Panc1 (cell line): Measurements from ENCODE around the gene CWC22. TPM values are rescaled to one million over a fixed set of nuclear protein-coding genes. Genes with fewer than 3 reads are reported as not detected.

Experiments
- ATAC-seq: fragments of 200-7000 bp; cut with Tn5 transposase; 2 replicates; pipeline ENCODE4 v1.9.1; 2020; ENCODE audit warnings: mild to moderate bottlenecking, moderate library complexity
- BruUV-seq: library from RNA; stranded (reverse); fragments of 400-500 nt; replicated peaks from 2 replicates; lab custom pipeline; 2021; lab: Mats Ljungman, UMichigan
- CTCF ChIA-PET: fragments of 300-600 bp; sonication (Branson Sonifier 250); formaldehyde crosslinking; loops from one replicate; lab custom pipeline; 2022; ENCODE audit warnings: antibody characterized with exemption; lab: Charles Lee
- POLR2A ChIA-PET: fragments of 300-600 bp; sonication (Branson Sonifier 250); formaldehyde crosslinking; loops from one replicate; lab custom pipeline; 2022; ENCODE audit warnings: antibody characterized with exemption; lab: Charles Lee
- DNase-seq: peaks from one replicate; pipeline ENCODE4 v3.0.0-alpha.2; 2010; ENCODE audit warnings: low read depth, low spot score
- H3K27ac ChIP-seq: 2 replicates; pipeline ENCODE4 v1.5.1; 2011; ENCODE audit warnings: mild to moderate bottlenecking, low read length, inconsistent platforms
- H3K27me3 ChIP-seq: fragments of 200-500 bp; sonication (Bioruptor generic); 2 replicates; pipeline ENCODE4 v1.6.0; 2014; ENCODE audit warnings: low read length, inconsistent platforms; ENCODE audit not compliant: control insufficient read depth, insufficient read depth
- H3K36me3 ChIP-seq: fragments of 200-500 bp; sonication (Bioruptor generic); 2 replicates; pipeline ENCODE4 v1.5.1; 2014; ENCODE audit warnings: inconsistent platforms, mild to moderate bottlenecking, low read length, moderate library complexity; ENCODE audit not compliant: control insufficient read depth, insufficient read depth
- H3K4me1 ChIP-seq: 2 replicates; pipeline ENCODE4 v1.5.1; 2011; ENCODE audit warnings: inconsistent platforms, mild to moderate bottlenecking, low read length, moderate library complexity; ENCODE audit not compliant: control insufficient read depth, insufficient read depth
- H3K4me3 ChIP-seq, 2 experiments: 2 replicates each; pipeline ENCODE4 v1.5.1; 2011 to 2012; ENCODE audit warnings: low read depth in 2 of 2, low read length in 2 of 2, mild to moderate bottlenecking in 2 of 2, inconsistent platforms in 1 of 2, moderate library complexity in 1 of 2
- H3K9me3 ChIP-seq: fragments of 200-500 bp; sonication (Bioruptor generic); 2 replicates; pipeline ENCODE4 v1.5.1; 2014; ENCODE audit warnings: low read depth, mild to moderate bottlenecking, inconsistent platforms, low read length, moderate library complexity; ENCODE audit not compliant: control insufficient read depth, insufficient read depth
- CTCF ChIP-seq: fragments of 450-650 bp; IDR thresholded peaks from 2 replicates; pipeline ENCODE4 v1.5.1; 2017; ENCODE audit warnings: mild to moderate bottlenecking
- POLR2AphosphoS5 ChIP-seq: IDR thresholded peaks from 2 replicates; pipeline ENCODE4 v1.6.1; 2012; ENCODE audit warnings: mild to moderate bottlenecking, low read depth, low read length, moderate library complexity
- SIN3A ChIP-seq: IDR thresholded peaks from 2 replicates; pipeline ENCODE4 v1.6.1; 2012; ENCODE audit warnings: low read depth, mild to moderate bottlenecking, low read length, moderate library complexity, borderline replicate concordance; ENCODE audit not compliant: insufficient read depth
- TCF7L2 ChIP-seq: IDR thresholded peaks from 2 replicates; pipeline ENCODE4 v1.6.1; 2011; ENCODE audit warnings: mild to moderate bottlenecking, low read depth, low read length, inconsistent platforms
- in situ Hi-C: cut with HindIII; loops from 2 replicates; pipeline ENCODE4 v1.10.0; 2016; ENCODE audit warnings: low sequenced_read_pairs, low pct_unique_long_range_greater_than_20kb
- intact Hi-C: fragments of 100-400 bp; cut with micrococcal nuclease; formaldehyde crosslinking; loops from one replicate; pipeline ENCODE4 v1.10.0; 2022; ENCODE audit not compliant: unreplicated experiment
- total RNA-seq: library from RNA; stranded (reverse); gene quantifications from one replicate; pipeline ENCODE4 v1.2.1, GENCODE V29; 2021; ENCODE audit not compliant: unreplicated experiment
- TF ChIP-seq, protein P1 (sequence below), 2 experiments: IDR thresholded peaks; 2 replicates each; pipeline ENCODE4 v1.6.1; 2011 to 2012; ENCODE audit warnings: low read depth in 2 of 2, control low read depth in 1 of 2, low read length in 1 of 2, mild to moderate bottlenecking in 1 of 2, moderate library complexity in 1 of 2; ENCODE audit not compliant: insufficient read depth in 1 of 2

The CWC22 gene
- total RNA-seq, 1 experiment from 2014 or later = 17.2 TPM

- DNase-seq (no peak), ATAC-seq (no peak)
- no peak overlapping the region for H3K4me3 ChIP-seq
- ChIA-PET CTCF (no interaction called here), POLR2A (no interaction called here)
- no peaks in the 10 kb centered on the region for H3K36me3 ChIP-seq
- no peaks in the 10 kb centered on the region for H3K4me1 ChIP-seq
- no peaks in the 10 kb centered on the region for H3K9me3 ChIP-seq
- H3K27ac ChIP-seq = no peak overlapping the region
- no TSS peak for BruUV-seq
- H3K27me3 ChIP-seq = no peaks in the 10 kb centered on the region
- in situ Hi-C loops = no loop called here
- intact Hi-C loops = no loop called here
- TF ChIP-seq, protein P1, sequence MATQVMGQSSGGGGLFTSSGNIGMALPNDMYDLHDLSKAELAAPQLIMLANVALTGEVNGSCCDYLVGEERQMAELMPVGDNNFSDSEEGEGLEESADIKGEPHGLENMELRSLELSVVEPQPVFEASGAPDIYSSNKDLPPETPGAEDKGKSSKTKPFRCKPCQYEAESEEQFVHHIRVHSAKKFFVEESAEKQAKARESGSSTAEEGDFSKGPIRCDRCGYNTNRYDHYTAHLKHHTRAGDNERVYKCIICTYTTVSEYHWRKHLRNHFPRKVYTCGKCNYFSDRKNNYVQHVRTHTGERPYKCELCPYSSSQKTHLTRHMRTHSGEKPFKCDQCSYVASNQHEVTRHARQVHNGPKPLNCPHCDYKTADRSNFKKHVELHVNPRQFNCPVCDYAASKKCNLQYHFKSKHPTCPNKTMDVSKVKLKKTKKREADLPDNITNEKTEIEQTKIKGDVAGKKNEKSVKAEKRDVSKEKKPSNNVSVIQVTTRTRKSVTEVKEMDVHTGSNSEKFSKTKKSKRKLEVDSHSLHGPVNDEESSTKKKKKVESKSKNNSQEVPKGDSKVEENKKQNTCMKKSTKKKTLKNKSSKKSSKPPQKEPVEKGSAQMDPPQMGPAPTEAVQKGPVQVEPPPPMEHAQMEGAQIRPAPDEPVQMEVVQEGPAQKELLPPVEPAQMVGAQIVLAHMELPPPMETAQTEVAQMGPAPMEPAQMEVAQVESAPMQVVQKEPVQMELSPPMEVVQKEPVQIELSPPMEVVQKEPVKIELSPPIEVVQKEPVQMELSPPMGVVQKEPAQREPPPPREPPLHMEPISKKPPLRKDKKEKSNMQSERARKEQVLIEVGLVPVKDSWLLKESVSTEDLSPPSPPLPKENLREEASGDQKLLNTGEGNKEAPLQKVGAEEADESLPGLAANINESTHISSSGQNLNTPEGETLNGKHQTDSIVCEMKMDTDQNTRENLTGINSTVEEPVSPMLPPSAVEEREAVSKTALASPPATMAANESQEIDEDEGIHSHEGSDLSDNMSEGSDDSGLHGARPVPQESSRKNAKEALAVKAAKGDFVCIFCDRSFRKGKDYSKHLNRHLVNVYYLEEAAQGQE (IDR thresholded peaks at IDR 0.05; ENCODE audit: insufficient read depth in 1 of 2, low read depth in 2 of 2, low read length in 1 of 2) = no peak
- no peak for TF ChIP-seq POLR2AphosphoS5
- TF ChIP-seq TCF7L2 = no peak
- TF ChIP-seq SIN3A = no peak
- TF ChIP-seq CTCF = no peak
Measured at GRCh38 chr2:180016937-180017336, 9.8 kb upstream of the CWC22 start.

DNA sequence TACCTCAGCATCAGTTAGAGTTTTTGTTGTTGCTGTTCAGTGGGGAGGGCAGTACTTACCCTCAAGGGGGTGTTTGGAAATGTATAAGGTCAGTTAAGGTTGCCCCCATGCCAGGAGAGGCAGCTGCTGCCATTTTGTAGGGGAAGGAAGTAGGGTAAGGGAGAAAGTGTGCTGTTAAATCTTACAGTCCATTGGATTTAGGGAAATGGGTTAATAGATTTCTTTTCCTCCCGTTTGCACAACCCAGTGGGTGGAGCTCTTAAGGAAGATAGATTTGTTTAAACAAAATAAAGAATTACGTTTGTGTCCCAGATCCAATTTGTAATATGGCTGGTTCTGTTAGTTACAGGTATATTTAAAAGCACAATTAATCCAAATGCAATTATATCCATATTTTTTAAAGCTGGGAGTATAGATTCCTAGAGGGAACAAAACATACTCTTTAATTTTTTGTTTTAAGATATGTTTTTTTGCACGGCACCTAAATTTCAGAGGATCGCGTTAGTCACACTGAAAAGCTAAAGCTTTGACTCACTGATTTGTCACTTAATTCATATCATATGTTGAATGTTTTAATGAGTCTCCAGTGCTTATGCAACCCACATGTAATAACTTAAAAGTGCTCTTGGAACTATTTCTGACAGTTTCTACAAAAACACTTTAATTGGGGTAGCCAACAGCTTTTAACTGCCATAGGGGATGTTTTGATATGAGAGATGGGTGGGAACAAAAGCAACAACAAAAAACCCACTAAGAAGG lies 9.0 kb upstream of the CWC22 start:
- ATAC-seq (no peak), DNase-seq (no peak)
- H3K27ac ChIP-seq = no peak overlapping the region
- H3K27me3 ChIP-seq = no peaks in the 10 kb centered on the region
- POLR2A ChIA-PET = no interaction called here
- no peak overlapping the region for H3K4me3 ChIP-seq
- intact Hi-C loops (no loop called here), in situ Hi-C loops (no loop called here)
- TF ChIP-seq CTCF = no peak
- TF ChIP-seq POLR2AphosphoS5 = no peak
- no peak for TF ChIP-seq TCF7L2
- no peak for TF ChIP-seq SIN3A
- TF ChIP-seq, protein P1 (IDR thresholded peaks at IDR 0.05; ENCODE audit: insufficient read depth in 1 of 2, low read depth in 2 of 2, low read length in 1 of 2) = no peak
- no TSS peak for BruUV-seq
- no peaks in the 10 kb centered on the region for H3K4me1 ChIP-seq
- no peaks in the 10 kb centered on the region for H3K9me3 ChIP-seq
- H3K36me3 ChIP-seq = no peaks in the 10 kb centered on the region
- CTCF ChIA-PET = no interaction called here
